ENCODE data around the gene EYA2.

- TF ChIP-seq CTCF (conservative IDR thresholded peaks at IDR 0.05; ENCODE audit: low read length) = no peak
- no peak for TF ChIP-seq EZH2phosphoT487 (IDR thresholded peaks at IDR 0.05; ENCODE audit: borderline replicate concordance)
Observed at GRCh38 chr20:46920114-46920513, 25.5 kb downstream of the EYA2 start.

Measured in Loucy (cell line).